GM19397 (cell line): ENCODE measurements around the gene FAM72B.
"Not testable (repeated sequence)": the region's sequence is repeated elsewhere in the genome, so short reads cannot be mapped to it uniquely, and the experiment has no call there.

ENCODE experiments used
- ATAC-seq: cut with Tn5 transposase; IDR thresholded peaks from one replicate; pipeline ENCODE4 v1.9.1; 2021; ENCODE audit warnings: mild to moderate bottlenecking, moderate library complexity; ENCODE audit not compliant: unreplicated experiment

Gene FAM72B

GRCh38 chr1:121184290-121185127 is at the start of gene FAM72B, which contains the start of gene SRGAP2C:
FAM72B (minus strand) TSS chr1:121184340; CDS start chr1:121183489, 851 bp downstream.
SRGAP2C (plus strand) TSS chr1:121184975; CDS start chr1:121187447, 2,472 bp downstream.
- ATAC-seq: peak; percentile 83

DNA sequence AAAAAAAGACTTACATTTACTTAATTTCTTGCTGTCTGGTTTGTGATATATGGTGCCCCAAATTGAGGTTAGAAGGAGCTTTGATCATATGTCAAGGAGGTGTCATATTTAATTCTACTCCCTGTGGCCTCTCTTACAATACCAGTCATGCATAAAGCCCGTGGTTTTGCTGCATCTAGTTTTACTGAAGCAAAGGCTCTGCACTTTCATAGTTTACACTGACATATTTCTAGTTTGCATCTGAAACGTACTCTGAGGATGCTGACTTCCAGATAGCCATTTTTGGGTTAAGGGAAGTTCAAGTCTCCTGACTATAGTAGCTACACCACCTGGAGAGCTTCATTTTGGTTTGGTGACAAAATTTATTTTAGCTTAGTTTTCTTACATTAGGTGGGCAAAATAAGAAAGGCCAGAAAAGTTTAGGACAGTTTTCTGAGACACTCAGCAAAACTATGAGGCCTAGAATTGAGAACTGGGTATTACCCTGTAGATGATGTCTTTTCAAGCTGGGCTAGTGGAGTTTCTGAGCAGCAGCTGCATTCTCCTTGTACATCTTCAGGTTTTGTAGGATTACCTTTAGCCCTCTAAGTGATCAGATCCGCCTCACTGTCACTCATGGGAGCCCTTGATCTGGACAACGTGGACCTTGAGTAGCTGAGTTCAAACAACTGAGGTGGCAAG is 48.4 kb upstream of the FAM72B start:
- peak; percentile 68 for ATAC-seq

GRCh38 chr1:121230636-121231035 is 46.5 kb upstream of the FAM72B start:
- ATAC-seq: not testable (repeated sequence)

DNA sequence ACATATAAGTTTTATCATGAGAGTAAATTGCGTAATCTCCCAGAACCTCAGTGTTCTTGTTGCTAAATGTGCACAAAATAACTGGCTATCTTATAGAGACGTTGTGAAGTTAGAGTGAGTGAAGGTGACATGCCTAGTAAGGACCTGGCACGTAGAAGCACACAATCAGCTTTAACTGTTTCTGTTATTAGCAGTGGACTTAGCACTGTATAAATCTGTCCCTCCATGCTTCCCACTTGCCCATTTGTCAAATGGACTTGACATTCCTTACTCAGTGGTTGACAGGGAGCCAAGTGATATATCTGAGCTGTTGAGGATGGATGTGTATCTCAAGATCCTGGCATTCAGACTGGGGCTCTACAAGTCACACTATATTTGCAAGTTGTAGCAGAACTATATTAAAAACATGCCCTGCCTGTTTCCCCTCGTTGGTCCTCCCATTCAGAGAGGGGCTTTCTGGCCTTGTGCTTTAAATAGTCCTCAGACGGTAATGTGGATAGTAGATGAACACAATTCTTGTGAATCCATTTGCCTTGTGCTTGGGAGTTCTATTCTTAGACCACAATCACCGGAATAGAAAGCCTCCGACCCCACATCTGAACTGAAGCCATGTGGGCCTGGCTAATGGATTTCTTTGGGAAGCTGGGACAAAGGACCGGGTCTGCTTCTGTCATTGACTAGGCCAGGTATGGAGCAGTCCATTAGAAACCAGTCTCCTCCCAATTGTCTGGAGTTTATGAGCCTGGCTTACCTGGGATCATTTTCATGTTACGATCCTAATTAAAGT is 43.6 kb upstream of the FAM72B start:
- ATAC-seq: not testable (repeated sequence)

- ATAC-seq: not testable (repeated sequence)
Observed at GRCh38 chr1:121226925-121227324, 42.8 kb upstream of the FAM72B start.

DNA sequence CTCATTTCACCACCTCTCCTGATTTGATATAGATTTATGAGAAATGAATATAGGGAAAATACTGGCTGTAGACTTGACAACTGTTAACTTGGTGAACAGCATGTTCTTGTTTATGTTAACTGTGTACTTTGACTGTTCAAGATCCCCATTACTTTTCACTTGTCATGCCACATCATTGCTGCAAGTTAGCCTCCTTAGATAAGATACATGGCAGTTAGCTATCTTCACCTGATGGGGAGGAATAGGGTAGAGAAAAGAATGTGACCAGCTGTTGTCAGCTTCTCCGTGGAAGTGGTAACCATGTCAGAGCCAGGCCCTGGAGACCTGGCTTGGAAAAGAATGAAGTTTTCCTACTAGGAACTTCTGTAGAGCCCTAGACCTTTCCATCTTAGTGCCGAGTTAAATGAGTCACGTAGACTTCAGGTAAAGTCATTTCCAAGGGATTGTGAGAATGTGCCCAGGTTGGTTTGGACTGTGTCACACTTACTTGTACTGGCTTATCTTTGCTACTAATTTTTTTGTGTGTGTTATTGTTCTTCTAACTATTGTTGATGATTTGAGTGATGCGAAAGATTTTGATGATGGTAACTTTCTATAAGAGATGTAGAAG is 42.3 kb upstream of the FAM72B start:
- ATAC-seq: not testable (repeated sequence)

GRCh38 chr1:121224714-121225113 is 40.6 kb upstream of the FAM72B start:
- peak; percentile 99 for ATAC-seq

DNA sequence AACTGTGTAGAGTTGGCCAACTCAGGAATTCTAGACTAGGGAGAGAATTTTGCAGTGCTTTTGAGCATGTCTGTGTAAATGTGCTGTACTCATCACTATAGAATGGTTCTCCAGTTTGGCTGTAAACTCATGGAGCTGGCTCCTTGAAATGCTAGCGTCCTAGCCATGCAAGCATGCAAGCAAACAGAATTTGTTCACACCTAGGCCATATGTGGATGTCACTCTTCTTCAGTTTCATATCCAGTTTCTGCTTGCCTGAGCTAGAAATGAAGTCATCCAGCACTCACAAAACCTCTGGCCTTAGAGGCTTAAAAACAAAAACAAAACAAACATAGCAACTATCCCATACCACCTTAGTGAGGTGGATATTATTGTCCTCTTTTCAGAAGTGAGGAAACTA is 37.6 kb upstream of the FAM72B start:
- ATAC-seq: not testable (repeated sequence)

DNA sequence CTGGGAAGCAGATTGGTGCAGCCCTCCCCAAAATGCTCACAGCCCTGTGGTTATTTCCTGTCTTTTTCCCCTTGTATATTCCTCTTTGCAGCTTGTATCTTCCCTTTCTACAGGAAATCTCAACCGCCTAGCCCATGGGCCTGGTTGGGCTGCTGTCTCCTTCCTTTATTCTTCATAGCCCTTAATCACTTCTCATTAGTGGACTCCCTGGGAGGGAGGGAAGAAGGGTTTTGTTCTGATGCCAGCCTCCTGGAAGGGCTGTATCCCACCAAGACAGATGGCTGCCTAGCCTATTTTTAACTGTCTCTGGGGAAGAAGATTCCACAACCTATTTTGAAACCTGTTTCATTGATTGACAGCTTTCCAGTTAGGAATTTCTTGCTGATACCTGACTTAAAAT is 32.5 kb upstream of the FAM72B start:
- not testable (repeated sequence) for ATAC-seq

- not testable (repeated sequence) for ATAC-seq
Observed at GRCh38 chr1:121215699-121216417, 31.7 kb upstream of the FAM72B start.

DNA sequence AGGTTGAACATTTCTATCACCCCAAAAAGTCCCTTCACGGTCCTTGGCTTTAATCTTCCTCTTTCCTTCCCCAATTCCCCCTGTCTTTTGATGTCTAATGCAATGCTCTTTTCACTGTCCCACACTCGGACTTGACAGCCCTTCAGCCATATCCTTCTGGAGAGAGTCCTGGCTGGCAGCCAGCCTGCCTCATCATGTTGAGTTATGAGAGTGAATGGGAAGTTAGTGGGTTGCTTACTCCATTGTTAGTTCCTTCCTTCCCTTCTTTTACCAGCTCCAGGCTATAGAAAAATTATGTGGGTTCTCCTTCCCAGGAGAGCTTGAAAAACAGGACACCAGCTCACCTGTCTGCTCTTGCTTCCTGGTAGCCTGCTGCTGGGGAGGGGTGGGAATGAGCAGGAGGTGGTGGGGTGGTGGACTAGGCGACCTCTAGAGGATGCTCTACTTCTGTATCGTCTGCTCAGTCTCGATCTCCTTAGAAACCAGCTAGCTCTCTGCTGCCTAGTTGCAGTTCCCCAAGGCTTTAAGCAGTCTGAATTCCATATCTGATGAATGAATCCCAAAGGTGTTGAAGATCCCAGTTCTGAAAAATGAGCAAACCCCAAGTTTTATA is 30.5 kb upstream of the FAM72B start:
- not testable (repeated sequence) for ATAC-seq

GRCh38 chr1:121213491-121213890 is 29.4 kb upstream of the FAM72B start:
- not testable (repeated sequence) for ATAC-seq

DNA sequence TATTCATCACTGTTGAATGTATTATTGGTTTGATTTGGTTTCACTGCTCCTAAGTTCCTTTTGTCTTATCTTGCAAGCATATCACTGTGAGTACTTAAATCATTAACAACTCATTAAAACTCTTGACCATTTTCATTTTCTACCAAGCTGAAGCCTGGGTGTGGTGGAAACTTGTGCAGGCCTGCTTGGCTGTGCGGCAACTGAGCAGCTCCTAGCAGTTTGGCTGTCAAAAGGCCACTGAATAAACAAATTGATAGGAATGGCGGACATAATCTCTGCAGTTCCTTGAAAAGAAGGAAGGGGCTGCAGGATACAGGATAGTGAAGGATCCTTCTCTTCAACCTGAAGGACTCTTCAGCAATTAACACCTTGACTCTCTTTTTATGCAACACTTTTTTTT is 26.6 kb upstream of the FAM72B start:
- not testable (repeated sequence) for ATAC-seq

DNA sequence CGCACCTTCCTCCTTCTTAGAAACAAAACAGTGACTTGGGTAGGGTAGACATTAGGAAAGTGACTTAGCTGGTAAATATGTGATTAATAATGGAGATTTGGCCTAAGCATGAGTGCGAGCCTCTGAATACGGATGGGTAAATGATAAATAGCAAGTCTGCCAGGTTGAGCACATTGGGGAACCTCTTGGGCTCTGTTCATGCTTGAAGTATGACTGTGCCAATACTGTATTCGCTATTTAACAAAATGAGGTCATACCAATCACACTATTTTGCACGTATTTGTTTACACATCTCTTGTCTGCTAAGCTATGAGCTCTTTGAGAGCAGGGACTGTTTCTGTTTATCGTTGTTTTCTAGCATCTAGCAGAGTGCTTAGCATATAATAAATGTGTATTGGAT is 24.2 kb upstream of the FAM72B start:
- ATAC-seq: not testable (repeated sequence)

- ATAC-seq: not testable (repeated sequence)
Observed at GRCh38 chr1:121207328-121207727, 23.2 kb upstream of the FAM72B start.

DNA sequence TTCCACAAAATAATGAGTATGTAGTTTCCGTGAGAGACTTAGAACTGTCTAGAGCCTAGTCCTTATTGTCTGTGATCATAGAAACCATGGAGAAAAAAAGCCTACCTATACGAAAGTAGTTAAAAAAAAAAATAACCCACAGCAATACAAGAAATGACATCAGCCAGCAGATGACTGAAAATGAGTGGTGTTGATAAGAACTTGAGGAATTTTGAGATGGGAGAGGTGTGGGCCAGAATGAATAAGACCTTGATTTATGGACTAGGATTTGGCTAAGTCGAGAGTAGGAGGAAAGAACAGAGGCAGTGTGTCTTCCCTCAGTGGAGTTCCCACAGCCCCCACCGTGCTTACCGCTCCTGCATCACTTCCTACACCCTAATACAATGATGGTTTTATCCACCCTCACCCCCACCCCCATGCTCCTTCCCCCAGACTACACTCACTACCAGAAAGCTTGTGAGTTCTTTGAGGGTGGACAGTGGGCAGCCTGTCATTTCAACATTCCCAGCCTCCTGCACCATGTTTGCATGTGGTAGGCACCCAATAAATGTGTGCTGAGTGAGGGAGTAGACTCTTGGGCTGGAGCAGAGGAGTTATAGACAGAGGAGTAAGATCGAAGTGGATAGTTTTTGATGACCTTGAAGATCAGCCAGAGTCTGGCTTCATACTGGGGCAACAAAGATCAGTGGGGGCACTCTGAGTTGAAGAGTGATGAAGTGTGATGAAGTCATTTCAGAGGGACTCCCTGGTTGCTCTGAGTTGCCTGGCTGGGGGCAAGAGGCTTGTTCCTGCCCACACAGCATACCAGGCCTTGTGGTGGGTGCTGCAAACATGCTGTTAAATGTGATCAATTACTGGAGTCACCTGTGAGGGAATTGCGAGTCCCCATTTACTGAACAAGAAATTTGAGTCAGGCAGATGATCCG is 21.9 kb upstream of the FAM72B start:
- ATAC-seq: not testable (repeated sequence)

- not testable (repeated sequence) for ATAC-seq
Observed at GRCh38 chr1:121202986-121203385, 18.8 kb upstream of the FAM72B start.
